ENCODE measurements around the gene PDZK1.
"Not testable (repeated sequence)": the region's sequence is repeated elsewhere in the genome, so short reads cannot be mapped to it uniquely, and the experiment has no call there.

PDZK1 gene

DNA sequence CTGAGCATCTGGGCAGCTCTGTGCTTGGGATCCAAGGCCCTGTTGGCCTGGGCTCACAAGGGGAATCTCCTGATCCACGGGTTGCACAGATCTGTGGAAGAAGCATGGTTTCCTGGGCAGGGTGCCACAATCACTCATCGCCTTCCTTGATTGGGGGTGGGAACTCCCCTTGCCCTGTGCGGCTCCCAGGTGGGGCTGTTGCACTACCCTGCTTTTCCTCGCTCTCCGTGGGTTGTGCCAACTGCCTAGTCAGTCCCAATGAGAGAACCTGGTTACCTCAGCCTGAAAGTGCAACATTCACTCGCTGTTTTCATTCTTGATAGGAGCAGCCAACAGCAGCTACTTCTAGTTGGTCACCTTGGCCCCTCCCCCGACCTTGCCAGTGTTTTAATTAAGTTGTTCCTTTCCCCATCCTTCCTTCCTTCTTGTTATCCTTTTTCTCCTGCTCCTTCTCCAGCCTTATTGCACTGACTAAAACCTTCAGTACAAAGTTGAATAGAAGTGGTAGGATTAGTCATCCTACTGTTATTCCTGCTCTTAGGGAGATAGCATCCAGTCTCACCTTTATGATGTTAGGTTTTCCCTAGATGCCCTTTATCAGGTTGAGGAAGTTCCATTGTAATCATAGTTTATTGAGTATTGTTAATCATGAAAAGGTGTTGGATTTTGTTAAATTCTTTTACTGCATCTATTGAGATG is 50.8 kb downstream of the PDZK1 start:
- not testable (repeated sequence) for DNase-seq (ENCODE audit: low spot score)

DNA sequence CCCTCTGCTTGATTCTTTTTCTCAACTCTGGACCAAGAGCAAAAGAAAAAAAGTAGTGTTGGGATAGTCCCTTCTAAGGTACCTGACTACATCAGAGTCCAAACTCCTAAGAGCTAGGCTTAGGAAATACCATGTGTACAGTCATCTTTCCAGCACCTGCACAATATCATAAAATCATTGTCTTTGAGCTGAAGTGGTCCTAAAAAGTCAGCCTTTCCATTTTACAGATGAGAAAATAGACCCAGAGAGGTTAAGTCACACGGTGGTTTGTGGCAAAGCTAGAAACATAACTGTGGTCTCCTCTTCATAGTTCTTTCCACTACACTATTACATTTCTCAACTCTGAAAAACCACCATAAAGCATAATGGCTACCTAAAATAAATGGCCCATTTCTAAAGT is 63.2 kb downstream of the PDZK1 start:
- not testable (repeated sequence) for DNase-seq (ENCODE audit: low spot score)

DNA sequence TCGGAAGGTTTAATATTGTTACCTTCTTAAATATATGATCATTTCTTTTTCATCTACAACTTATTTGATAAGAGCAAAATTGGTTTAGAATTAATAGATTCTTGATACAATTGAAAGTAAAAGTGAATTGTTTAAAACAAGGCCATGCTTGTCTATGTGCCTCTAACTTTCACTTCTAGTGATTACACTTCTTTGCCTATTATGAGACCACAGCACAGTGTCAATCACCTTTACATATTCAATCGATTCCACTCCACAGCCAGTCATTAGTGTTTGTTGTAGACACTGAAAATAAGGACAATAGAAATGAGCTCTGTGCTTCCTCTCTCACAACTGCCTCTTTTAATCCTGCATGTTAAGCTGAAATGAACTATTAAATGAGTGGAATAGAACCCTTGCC is 65.3 kb downstream of the PDZK1 start:
- not testable (repeated sequence) for DNase-seq (ENCODE audit: low spot score)

DNA sequence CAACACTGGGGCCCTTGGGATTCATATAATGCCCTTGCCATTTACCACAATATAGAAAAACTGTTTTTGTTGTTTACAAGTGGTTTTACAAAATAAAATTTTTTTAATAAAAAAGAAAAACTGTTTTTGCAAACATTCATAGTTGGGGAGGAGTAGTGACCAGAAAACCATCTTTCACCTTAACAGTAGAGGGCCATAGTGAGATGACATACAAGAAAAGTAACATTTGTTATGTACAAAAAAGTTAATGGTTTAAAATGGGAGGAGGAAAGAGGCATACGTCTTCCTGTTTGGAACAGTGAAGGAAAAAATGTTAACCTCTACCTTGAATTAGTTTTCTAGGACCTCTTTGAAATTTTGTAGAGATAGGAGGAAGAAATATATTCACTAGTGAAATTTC is 70.9 kb downstream of the PDZK1 start:
- not testable (repeated sequence) for DNase-seq (ENCODE audit: low spot score)

DNA sequence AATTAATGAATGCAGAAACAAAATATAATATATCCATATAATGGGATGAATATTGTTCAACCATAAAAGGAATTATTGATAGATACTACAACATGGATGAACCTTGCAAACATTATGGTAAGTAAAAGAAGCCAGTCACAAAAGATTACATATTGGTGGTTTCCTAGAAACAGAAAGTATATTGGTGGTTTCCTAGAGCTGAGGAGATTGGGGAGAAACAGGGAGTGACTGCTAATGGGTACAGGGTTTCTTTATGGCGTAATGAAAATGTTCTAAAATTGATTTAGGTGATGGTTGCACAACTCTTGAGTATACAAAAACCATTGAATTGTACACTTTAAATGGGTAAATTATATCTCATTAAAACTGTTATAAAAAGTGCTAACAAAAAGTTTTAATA is 85.0 kb downstream of the PDZK1 start:
- DNase-seq (ENCODE audit: low spot score): not testable (repeated sequence)
